ENCODE results near the gene RHBDD2. TPM values are rescaled to one million over a fixed set of nuclear protein-coding genes. Genes with fewer than 3 reads are reported as not detected.
"Not testable (repeated sequence)": the region's sequence is repeated elsewhere in the genome, so short reads cannot be mapped to it uniquely, and the experiment has no call there.

Gene RHBDD2
- total RNA-seq, 2 experiments from 2014 or later = 21.7 to 23.1 TPM

DNA sequence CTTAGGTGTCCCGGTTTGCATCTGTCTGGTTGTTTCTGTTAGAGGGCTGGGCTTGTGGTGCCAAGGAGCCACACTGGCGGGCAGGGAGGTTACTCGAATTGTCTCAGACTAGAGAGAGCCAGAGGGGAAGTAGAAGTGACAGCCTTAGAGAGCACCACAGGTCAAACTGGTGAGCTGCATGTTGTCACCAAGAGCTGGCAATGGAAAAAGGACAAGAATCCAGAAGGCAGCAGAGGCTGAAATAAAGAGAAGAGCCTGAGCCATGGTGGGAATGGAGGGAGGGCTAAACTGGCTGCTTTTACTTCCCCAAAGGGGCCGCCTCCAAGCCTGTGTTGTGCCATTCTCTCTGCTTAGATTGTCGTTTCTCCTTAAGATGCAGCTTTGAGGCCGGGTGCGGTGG, 31.1 kb upstream of the RHBDD2 start:
- intact Hi-C loops (cut with micrococcal nuclease) = no loop called here
- Mint-ChIP-seq H3K4me3 (no peak overlapping the region), H3K27ac (no peak overlapping the region), H3K36me3 (ENCODE audit: low read depth) (no peaks in the 10 kb centered on the region), H3K9me3 (no peaks in the 10 kb centered on the region), H3K4me1 (ENCODE audit: low read depth) (peaks cover 11% of the 10 kb centered on the region), H3K27me3 (no peaks in the 10 kb centered on the region)
- ATAC-seq (no peak), DNase-seq (no peak)
- TF ChIP-seq, protein P1, sequence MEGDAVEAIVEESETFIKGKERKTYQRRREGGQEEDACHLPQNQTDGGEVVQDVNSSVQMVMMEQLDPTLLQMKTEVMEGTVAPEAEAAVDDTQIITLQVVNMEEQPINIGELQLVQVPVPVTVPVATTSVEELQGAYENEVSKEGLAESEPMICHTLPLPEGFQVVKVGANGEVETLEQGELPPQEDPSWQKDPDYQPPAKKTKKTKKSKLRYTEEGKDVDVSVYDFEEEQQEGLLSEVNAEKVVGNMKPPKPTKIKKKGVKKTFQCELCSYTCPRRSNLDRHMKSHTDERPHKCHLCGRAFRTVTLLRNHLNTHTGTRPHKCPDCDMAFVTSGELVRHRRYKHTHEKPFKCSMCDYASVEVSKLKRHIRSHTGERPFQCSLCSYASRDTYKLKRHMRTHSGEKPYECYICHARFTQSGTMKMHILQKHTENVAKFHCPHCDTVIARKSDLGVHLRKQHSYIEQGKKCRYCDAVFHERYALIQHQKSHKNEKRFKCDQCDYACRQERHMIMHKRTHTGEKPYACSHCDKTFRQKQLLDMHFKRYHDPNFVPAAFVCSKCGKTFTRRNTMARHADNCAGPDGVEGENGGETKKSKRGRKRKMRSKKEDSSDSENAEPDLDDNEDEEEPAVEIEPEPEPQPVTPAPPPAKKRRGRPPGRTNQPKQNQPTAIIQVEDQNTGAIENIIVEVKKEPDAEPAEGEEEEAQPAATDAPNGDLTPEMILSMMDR (IDR thresholded peaks at IDR 0.05) = no peak
- ChIA-PET POLR2A (no interaction called here), CTCF (no interaction called here)

DNA sequence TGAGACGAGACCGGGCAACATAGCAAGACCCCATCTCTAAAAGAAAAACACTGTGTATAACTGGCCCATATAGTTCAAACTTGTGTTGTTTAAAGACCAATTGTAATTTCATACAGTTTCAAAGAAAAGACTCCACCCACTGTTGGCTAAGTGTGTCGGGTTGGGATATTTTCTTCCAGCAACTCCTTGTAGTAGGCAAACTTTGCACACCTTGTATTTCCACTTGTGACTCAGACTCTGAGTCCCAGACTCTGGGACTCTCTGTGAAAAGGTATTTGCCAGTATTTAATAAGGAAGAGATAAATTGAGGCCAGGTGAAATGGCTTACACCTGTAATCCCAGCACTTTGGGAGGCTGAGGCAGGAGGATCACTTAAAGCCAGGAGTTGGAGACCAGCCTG, 29.3 kb upstream of the RHBDD2 start:
- H3K4me1 Mint-ChIP-seq (ENCODE audit: low read depth) = peaks cover 3% of the 10 kb centered on the region
- ATAC-seq (no peak), DNase-seq (no peak)
- intact Hi-C loops (cut with micrococcal nuclease) = no loop called here
- ChIA-PET CTCF (no interaction called here), POLR2A (no interaction called here)
- no peak overlapping the region for H3K4me3 Mint-ChIP-seq
- H3K36me3 Mint-ChIP-seq (ENCODE audit: low read depth) = no peaks in the 10 kb centered on the region
- H3K27ac Mint-ChIP-seq = no peak overlapping the region
- H3K9me3 Mint-ChIP-seq = no peaks in the 10 kb centered on the region
- H3K27me3 Mint-ChIP-seq = no peaks in the 10 kb centered on the region
- TF ChIP-seq, protein P1 (IDR thresholded peaks at IDR 0.05) = no peak

DNA sequence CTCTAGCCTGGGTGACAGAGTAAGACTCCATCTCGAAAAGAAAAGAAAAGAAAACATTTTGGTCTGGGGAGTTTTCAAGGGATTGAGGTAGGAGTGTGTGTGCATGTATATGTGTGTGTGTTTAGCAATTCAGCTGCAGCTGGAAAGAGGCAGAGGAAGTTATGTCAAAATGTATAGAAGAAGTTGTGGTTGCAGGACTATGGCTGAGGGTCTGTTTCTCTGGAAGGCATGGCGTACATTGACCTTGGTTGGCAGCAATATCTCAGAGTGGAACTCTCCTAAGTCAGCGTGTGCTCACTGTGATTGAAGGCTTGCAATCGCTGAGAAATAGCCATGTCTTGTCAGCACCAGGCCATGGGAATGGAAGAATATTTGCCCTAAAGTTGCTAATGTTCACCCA, 28.6 kb upstream of the RHBDD2 start:
- H3K27me3 Mint-ChIP-seq = no peaks in the 10 kb centered on the region
- H3K4me3 Mint-ChIP-seq = no peak overlapping the region
- ATAC-seq = no peak
- H3K36me3 Mint-ChIP-seq (ENCODE audit: low read depth) = no peaks in the 10 kb centered on the region
- CTCF ChIA-PET = no interaction called here
- intact Hi-C loops (cut with micrococcal nuclease) = no loop called here
- POLR2A ChIA-PET = no interaction called here
- TF ChIP-seq, protein P1 (IDR thresholded peaks at IDR 0.05) = no peak
- peaks cover 3% of the 10 kb centered on the region for H3K4me1 Mint-ChIP-seq (ENCODE audit: low read depth)
- no peak overlapping the region for H3K27ac Mint-ChIP-seq
- no peak for DNase-seq
- H3K9me3 Mint-ChIP-seq = no peaks in the 10 kb centered on the region

DNA sequence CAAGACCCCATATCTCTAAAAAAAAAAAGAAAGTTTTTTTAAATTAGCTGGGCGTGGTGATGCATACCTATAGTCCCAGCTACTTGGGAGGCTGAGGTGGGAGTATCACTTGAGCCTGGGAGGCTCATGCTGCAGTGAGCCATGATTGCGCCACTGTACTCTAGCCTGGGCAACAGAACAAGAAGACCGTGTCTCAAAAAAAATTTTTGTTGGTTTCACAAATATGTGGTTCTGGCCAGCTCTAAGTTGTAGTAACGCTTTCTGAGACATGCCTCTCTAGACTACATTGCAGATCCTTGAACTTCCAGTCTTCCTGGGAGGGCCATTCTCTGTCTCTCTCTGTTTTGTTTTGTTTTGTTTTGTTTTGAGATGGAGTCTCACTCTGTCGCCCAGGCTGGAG, 24.6 kb upstream of the RHBDD2 start:
- no peak for ATAC-seq
- CTCF ChIA-PET = interaction anchor here (1.0 to 1.4 kb wide), 2 partner anchors 10 to 13 kb away, joined by 3 read pairs; no protein-coding TSS in a partner anchor
- H3K27me3 Mint-ChIP-seq = peaks cover 3% of the 10 kb centered on the region
- no peak for DNase-seq
- TF ChIP-seq, protein P1 (IDR thresholded peaks at IDR 0.05) = no peak
- H3K4me3 Mint-ChIP-seq = no peak overlapping the region
- intact Hi-C loops (cut with micrococcal nuclease) = no loop called here
- H3K4me1 Mint-ChIP-seq (ENCODE audit: low read depth) = peaks cover 7% of the 10 kb centered on the region
- POLR2A ChIA-PET = no interaction called here
- no peaks in the 10 kb centered on the region for H3K9me3 Mint-ChIP-seq
- H3K36me3 Mint-ChIP-seq (ENCODE audit: low read depth) = no peaks in the 10 kb centered on the region
- H3K27ac Mint-ChIP-seq = no peak overlapping the region

DNA sequence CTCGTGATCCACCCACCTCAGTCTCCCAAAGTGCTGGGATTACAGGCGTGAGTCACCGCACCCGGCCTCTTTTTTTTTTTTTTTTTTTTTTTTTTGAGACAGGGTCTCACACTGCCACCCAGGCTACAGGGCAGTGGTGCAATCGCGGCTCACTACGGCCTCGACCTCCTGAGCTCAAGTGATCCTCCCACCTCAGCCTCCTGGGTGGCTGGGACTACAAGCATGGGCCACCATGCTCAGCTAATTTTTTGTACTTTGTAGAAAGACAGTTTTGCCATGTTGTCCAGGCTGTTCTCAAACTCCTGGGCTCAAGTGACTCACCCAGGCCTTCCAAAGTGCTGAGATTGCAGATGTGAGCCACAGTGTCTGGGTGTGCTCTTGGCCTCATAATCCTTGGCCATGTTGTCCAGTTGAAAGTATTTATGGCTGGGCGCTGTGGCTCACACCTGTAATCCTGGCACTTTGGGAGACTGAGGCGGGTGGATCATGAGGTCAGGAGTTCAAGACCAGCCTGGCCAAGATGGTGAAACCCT, 24.0 kb upstream of the RHBDD2 start:
- H3K4me1 Mint-ChIP-seq (ENCODE audit: low read depth); CTCF ChIA-PET; H3K27ac Mint-ChIP-seq; DNase-seq; H3K36me3 Mint-ChIP-seq (ENCODE audit: low read depth); ATAC-seq; POLR2A ChIA-PET; H3K9me3 Mint-ChIP-seq; H3K4me3 Mint-ChIP-seq; H3K27me3 Mint-ChIP-seq; intact Hi-C loops (cut with micrococcal nuclease): not testable (repeated sequence)

DNA sequence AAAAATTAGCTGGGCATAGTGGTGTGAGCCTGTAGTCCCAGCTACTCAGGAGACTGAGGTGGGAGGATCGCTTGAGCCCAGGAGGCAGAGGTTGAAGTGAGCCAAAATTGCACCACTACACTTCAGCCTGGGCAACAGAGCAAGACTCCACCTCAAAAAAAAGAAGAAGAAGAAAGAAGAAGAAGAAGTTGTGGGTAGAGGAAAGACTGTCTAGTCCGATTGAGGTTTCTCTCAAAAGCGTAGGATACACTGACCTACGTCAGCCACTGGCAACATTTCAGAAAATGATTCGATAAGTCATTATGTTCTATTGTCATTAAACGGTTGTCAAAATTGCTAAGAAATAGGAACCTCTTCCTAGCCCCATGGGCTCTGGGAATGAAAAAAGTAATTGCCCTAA, 22.3 kb upstream of the RHBDD2 start:
- H3K4me3 Mint-ChIP-seq = no peak overlapping the region
- no peaks in the 10 kb centered on the region for H3K36me3 Mint-ChIP-seq (ENCODE audit: low read depth)
- CTCF ChIA-PET = interaction anchor here (1.7 kb wide), 1 partner anchor 164 kb away, joined by 5 read pairs; no protein-coding TSS in a partner anchor
- H3K9me3 Mint-ChIP-seq = no peaks in the 10 kb centered on the region
- intact Hi-C loops (cut with micrococcal nuclease) = no loop called here
- ATAC-seq (no peak), DNase-seq (no peak)
- H3K27me3 Mint-ChIP-seq = peaks cover 3% of the 10 kb centered on the region
- TF ChIP-seq, protein P1 (IDR thresholded peaks at IDR 0.05) = no peak
- POLR2A ChIA-PET = no interaction called here
- H3K4me1 Mint-ChIP-seq (ENCODE audit: low read depth) = peaks cover 4% of the 10 kb centered on the region
- no peak overlapping the region for H3K27ac Mint-ChIP-seq
